Lower leg skin (tissue), 3 donors: ENCODE results near the gene TXNDC15.

Experiments
- POLR2A ChIP-seq, 2 donors: fragments of 450-650 bp; IDR thresholded peaks; one replicate each; pipeline ENCODE4 v1.6.1; 2016 to 2017; ENCODE audit warnings: antibody characterized with exemption in 2 of 2, mild to moderate bottlenecking in 1 of 2, moderate library complexity in 1 of 2
- TF ChIP-seq, protein P1 (sequence below), 3 donors: fragments of 450-650 bp; IDR thresholded peaks; one replicate each; pipeline ENCODE4 v1.5.1; 2016; ENCODE audit warnings: antibody characterized with exemption in 3 of 3, mild to moderate bottlenecking in 3 of 3, moderate library complexity in 2 of 3

- TF ChIP-seq, protein P1, sequence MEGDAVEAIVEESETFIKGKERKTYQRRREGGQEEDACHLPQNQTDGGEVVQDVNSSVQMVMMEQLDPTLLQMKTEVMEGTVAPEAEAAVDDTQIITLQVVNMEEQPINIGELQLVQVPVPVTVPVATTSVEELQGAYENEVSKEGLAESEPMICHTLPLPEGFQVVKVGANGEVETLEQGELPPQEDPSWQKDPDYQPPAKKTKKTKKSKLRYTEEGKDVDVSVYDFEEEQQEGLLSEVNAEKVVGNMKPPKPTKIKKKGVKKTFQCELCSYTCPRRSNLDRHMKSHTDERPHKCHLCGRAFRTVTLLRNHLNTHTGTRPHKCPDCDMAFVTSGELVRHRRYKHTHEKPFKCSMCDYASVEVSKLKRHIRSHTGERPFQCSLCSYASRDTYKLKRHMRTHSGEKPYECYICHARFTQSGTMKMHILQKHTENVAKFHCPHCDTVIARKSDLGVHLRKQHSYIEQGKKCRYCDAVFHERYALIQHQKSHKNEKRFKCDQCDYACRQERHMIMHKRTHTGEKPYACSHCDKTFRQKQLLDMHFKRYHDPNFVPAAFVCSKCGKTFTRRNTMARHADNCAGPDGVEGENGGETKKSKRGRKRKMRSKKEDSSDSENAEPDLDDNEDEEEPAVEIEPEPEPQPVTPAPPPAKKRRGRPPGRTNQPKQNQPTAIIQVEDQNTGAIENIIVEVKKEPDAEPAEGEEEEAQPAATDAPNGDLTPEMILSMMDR (IDR thresholded peaks at IDR 0.05) = no peak
- no peak for TF ChIP-seq POLR2A (IDR thresholded peaks at IDR 0.05)
Observed at GRCh38 chr5:134913795-134914194, 39.6 kb downstream of the TXNDC15 start.
